Measurements from ENCODE around the gene RGS18.

- TF ChIP-seq CTCF (IDR thresholded peaks at IDR 0.05) (no peak), POLR2AphosphoS5 (IDR thresholded peaks at IDR 0.05) (no peak)
Measured at GRCh38 chr1:192162376-192162775, 4.1 kb downstream of the RGS18 start.

All from gastroesophageal sphincter (tissue), 3 donors.